GM18951 (cell line): Measurements from ENCODE around the gene YIPF7.
A peak's percentile ranks its signal among the peaks of the same experiment; 100 is the strongest.

ENCODE experiments used
- POLR2A ChIP-seq: IDR thresholded peaks from 4 replicates; pipeline ENCODE4 v1.6.1; 2011; ENCODE audit warnings: mild to moderate bottlenecking; ENCODE audit not compliant: insufficient read length, insufficient read depth; ENCODE audit errors: extremely low read depth
- in situ Hi-C: fragments of 300-500 bp; cut with MboI; formaldehyde crosslinking; loops from one replicate; pipeline ENCODE4 v1.12.0; 2022; ENCODE audit warnings: low sequenced_read_pairs, mixed read lengths, inconsistent platforms; ENCODE audit not compliant: unreplicated experiment

Gene YIPF7

DNA sequence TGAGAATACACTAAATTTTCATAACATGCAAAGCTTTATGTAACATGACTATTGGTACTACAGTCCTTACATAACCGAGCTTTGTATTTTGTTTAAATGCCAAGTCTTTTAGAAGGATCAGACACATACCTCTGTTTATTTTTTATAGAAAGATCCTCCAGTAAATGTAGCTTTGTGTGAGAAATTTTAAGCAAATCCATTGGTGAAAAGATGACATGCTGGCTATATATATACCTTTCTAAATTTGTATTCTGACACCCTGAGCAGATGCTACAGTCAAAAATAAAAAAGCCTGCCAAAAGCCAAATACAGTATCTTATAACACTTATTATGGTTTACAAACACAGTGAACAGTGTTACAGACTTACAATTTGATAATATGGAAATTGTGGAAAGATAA, at the start of gene YIPF7:
Gene YIPF7 (minus strand): TSS at position 201 of the 400 bp plus-strand sequence. CDS start 1,525 bp downstream, outside the sequence.
- in situ Hi-C loops = no loop called here
- TF ChIP-seq POLR2A = no peak

DNA sequence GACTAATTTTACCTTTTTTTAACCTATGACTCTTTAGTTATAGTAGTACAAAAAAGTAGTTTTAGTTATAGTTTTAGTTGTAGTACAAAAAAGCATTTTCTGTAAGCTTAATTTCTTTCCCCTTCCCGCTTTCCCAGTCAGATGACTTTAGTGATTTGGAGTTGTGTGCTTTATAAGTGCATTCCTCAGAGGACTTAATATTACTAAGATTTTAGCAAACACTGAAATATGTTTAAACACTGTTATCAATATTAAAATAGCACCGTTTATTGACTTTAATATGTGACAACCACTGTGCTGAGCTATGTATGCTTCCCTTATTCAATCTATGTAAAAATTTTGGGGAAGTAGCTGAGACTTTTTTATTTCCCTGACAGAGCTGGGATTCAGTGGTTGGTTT, 49.6 kb upstream of the YIPF7 start:
- TF ChIP-seq POLR2A = no peak
- in situ Hi-C loops = no loop called here

GRCh38 chr4:44700427-44700826, 49.0 kb upstream of the YIPF7 start:
- in situ Hi-C loops = no loop called here

GRCh38 chr4:44684648-44685047, 33.2 kb upstream of the YIPF7 start:
- TF ChIP-seq POLR2A = no peak
- in situ Hi-C loops = no loop called here

More at GRCh38 chr4:44700427-44700826, 49.0 kb upstream of the YIPF7 start:
- TF ChIP-seq POLR2A = no peak

- TF ChIP-seq POLR2A = no peak
- in situ Hi-C loops = no loop called here
Observed at GRCh38 chr4:44679060-44679459, 27.6 kb upstream of the YIPF7 start.

GRCh38 chr4:44678094-44679041, 26.9 kb upstream of the YIPF7 start, which contains the start of gene GUF1:
Gene GUF1, plus strand, starts transcription at chr4:44678420. Its CDS starts 203 bp downstream, at chr4:44678623.
- TF ChIP-seq POLR2A = peak; percentile 95
- in situ Hi-C loops = no loop called here

DNA sequence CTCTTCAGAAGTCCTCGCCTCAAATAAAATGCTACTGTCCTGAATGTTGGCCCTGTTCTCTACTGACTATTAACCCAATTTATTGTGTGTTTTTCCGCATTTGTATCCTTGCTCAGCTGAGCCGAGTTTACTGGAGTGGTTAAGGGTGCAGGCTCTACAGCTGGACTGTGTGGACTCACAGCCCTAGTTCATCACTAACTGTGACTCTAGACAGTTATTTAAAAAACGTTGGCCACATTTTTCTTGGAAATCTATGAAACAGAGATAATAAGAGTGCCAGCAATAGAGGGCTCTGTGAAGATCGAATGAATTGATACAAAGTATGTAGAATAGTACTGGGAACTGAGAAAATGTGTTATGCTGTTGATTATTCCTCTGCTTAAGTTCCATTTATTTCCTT, 23.9 kb upstream of the YIPF7 start:
- TF ChIP-seq POLR2A = no peak
- in situ Hi-C loops = no loop called here

DNA sequence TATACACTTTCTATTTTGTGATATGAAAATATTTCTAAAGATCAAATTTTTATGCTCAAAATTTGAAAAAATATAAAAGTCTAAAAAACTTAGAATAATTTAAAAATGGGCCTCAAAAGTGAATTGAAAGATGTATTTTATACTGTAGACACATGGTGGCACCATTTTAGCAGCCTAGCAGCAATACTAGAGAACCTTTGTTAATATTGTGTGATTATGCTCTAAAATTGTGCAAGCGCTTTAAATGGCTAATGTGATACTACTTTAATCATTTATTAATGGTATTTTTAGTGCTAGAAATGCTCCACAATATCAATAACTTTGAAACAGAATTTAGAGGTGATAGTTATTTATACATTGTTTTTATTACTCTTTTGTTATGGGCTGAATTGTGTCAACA, 23.0 kb upstream of the YIPF7 start:
- in situ Hi-C loops = no loop called here

GRCh38 chr4:44671636-44672035, 20.2 kb upstream of the YIPF7 start:
- no peak for TF ChIP-seq POLR2A
- in situ Hi-C loops = no loop called here

More for the DNA sequence above, 23.0 kb upstream of the YIPF7 start:
- no peak for TF ChIP-seq POLR2A

GRCh38 chr4:44670506-44671199, 19.2 kb upstream of the YIPF7 start:
- TF ChIP-seq POLR2A = no peak
- in situ Hi-C loops = no loop called here

DNA sequence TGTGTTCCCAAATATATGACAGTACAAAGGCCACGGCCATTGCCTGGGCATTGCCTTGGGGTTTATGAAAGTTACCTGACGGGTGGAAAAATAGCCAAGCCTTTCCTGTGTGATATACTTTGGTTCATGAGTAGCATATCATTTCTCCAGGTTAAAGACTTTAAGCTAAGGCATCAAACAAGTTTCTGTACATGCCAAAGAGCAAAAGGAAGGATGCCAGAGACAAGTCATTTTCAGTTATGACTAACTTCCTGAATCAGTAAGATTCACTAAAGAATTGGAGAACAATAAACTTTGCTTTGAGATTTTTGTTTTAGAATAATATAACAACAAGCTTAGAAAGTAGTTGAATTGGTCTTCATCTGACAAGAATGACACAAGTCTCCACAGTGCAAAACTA, 17.1 kb upstream of the YIPF7 start:
- in situ Hi-C loops = no loop called here
- TF ChIP-seq POLR2A = no peak

GRCh38 chr4:44663539-44664263, 12.3 kb upstream of the YIPF7 start:
- in situ Hi-C loops = no loop called here
- TF ChIP-seq POLR2A = no peak

GRCh38 chr4:44662623-44663005, 11.2 kb upstream of the YIPF7 start:
- in situ Hi-C loops = no loop called here
- TF ChIP-seq POLR2A = no peak
